Kidney (tissue), 14 donors: ENCODE results near the gene WDR73. TPM values are rescaled to one million over a fixed set of nuclear protein-coding genes. Genes with fewer than 3 reads are reported as not detected.

Source experiments
- DNase-seq, 5 donors: peaks; one replicate each; pipeline ENCODE4 v3.0.0-alpha.2; 2013 to 2020
- FAIRE-seq: peaks from 2 replicates; lab custom pipeline; 2012; peaks lifted over from hg19 to GRCh38; lab: Jason Lieb, UNC
- H3K27ac ChIP-seq, 2 donors: one replicate each; pipeline ENCODE4 v1.7.0; 2013; ENCODE audit warnings: low read depth in 2 of 2, low read length in 2 of 2, inconsistent platforms in 1 of 2
- H3K27me3 ChIP-seq: one replicate; pipeline ENCODE4 v1.7.1; 2013; ENCODE audit warnings: low read length, inconsistent platforms; ENCODE audit not compliant: control insufficient read depth, insufficient read depth
- H3K36me3 ChIP-seq, 3 donors: one replicate each; pipeline versions ENCODE4 v1.7.0 to v1.7.1; 2013; ENCODE audit warnings: low read length in 3 of 3, control low read depth in 1 of 3, inconsistent platforms in 1 of 3; ENCODE audit not compliant: insufficient read depth in 3 of 3, control insufficient read depth in 2 of 3
- H3K4me1 ChIP-seq, 3 donors: one replicate each; pipeline versions ENCODE4 v1.7.0 to v1.7.1; 2013; ENCODE audit warnings: low read length in 3 of 3, inconsistent platforms in 1 of 3, low read depth in 1 of 3; ENCODE audit not compliant: control insufficient read depth in 2 of 3, insufficient read depth in 2 of 3
- H3K4me3 ChIP-seq, 3 donors: one replicate each; pipeline versions ENCODE4 v1.7.0 to v1.8.1; 2013; ENCODE audit warnings: low read length in 3 of 3, control low read depth in 1 of 3, inconsistent platforms in 1 of 3
- H3K9ac ChIP-seq, 3 donors: one replicate each; pipeline versions ENCODE4 v1.7.0 to v1.7.1; 2013; ENCODE audit warnings: low read length in 3 of 3, control low read depth in 1 of 3, inconsistent platforms in 1 of 3
- H3K9me3 ChIP-seq, 3 donors: one replicate each; pipeline versions ENCODE4 v1.7.0 to v1.7.1; 2013; ENCODE audit warnings: low read length in 3 of 3, control low read depth in 1 of 3, inconsistent platforms in 1 of 3; ENCODE audit not compliant: control insufficient read depth in 2 of 3, insufficient read depth in 1 of 3
- intact Hi-C: fragments of 100-400 bp; cut with DNase I; formaldehyde crosslinking; loops from one replicate; pipeline ENCODE4 v1.11.1; 2022
- polyA plus RNA-seq: library from polyadenylated mRNA; stranded (reverse); fragments of 350-450 nt; fragmentation: Illumina TruSeq; extraction: RNeasy Lipid Tissue Mini Kit (QIAGEN cat#74804); gene quantifications from one replicate; pipeline ENCODE4 v1.2.3, GENCODE V29; 2014; ENCODE audit warnings: low read depth, low replicate concordance; ENCODE audit not compliant: insufficient read depth
- total RNA-seq: library from RNA; stranded (reverse); fragmentation: NEBNext Ultra II Directional; extraction: Animal tissue kit (Norgen Biotek cat#: 25700); gene quantifications from one replicate; pipeline ENCODE4 v1.2.1, GENCODE V29; 2021
- TF ChIP-seq, protein P1 (sequence below): IDR thresholded peaks from 3 replicates; pipeline ENCODE4 v1.5.1; 2012; ENCODE audit warnings: mild to moderate bottlenecking, moderate library complexity, borderline replicate concordance; ENCODE audit not compliant: insufficient read depth; ENCODE audit errors: extremely low read depth
- donor health status: control.
- donor health status: control.
- donor health status: control.
- donor health status: control.
- donor health status: control.
- donor health status: DM: yes; HTN: yes; CAD: no.
- donor health status: Normal renal cell carcinoma (clear cell type).

WDR73 gene
- total and polyA plus RNA-seq, 2 donors from 2014 or later, result 26.2 to 39.2 TPM

DNA sequence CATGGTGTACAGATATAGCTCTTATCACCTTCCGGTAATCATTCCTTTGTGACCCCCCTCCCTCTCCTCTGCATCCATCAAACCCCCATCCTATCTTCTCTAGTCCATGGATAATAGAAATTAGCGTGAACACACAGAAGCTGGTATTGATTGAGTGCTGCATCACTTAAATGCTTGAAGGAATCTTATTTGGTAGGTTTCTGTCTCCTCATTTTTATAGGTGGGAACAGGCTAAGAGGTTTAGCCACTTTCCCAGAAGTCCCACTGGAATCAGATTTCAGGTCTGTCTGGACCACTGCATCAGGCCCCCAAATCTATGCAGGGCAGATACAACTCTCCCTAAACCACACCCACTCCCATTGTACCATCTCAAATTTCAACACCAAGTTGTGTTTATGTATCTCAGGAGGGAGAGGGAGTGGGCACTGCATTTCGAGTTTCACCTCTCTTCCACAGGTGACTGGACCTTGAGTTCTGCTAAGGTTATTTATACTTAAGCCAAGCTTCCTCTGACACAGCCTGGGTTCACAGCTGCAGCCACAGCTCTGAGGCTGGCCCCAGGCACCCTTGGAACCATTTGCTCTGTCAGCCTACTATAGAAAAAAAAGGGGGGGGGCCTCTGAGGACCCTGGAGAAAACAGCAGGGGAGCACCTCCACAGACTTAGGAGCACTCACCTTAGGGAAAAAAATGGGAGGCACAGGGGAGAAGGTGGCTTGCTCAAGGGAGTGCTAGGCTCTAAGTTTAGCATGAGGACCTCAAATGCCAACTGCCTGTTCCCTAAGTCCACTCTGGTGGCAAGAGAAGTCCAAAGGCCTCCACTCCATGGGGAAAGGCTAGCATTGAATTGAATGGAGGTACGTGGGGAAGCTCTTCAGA, 6.1 kb upstream of the WDR73 start:
- peaks cover 0 to 10% (median 2%) of the 10 kb centered on the region in 3 donors for H3K4me1 ChIP-seq
- no peak overlapping the region for H3K27ac ChIP-seq
- H3K36me3 ChIP-seq, result no peaks in the 10 kb centered on the region
- FAIRE-seq, result no peak
- no peak overlapping the region for H3K9ac ChIP-seq
- intact Hi-C loops, result no loop called here
- peak in 3 of 5 donors; percentile 33 to 52 (median 51) for DNase-seq
- no peaks in the 10 kb centered on the region for H3K27me3 ChIP-seq
- TF ChIP-seq, protein P1, sequence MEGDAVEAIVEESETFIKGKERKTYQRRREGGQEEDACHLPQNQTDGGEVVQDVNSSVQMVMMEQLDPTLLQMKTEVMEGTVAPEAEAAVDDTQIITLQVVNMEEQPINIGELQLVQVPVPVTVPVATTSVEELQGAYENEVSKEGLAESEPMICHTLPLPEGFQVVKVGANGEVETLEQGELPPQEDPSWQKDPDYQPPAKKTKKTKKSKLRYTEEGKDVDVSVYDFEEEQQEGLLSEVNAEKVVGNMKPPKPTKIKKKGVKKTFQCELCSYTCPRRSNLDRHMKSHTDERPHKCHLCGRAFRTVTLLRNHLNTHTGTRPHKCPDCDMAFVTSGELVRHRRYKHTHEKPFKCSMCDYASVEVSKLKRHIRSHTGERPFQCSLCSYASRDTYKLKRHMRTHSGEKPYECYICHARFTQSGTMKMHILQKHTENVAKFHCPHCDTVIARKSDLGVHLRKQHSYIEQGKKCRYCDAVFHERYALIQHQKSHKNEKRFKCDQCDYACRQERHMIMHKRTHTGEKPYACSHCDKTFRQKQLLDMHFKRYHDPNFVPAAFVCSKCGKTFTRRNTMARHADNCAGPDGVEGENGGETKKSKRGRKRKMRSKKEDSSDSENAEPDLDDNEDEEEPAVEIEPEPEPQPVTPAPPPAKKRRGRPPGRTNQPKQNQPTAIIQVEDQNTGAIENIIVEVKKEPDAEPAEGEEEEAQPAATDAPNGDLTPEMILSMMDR, result no peak
- H3K9me3 ChIP-seq, result no peaks in the 10 kb centered on the region
- H3K4me3 ChIP-seq, result no peak overlapping the region

DNA sequence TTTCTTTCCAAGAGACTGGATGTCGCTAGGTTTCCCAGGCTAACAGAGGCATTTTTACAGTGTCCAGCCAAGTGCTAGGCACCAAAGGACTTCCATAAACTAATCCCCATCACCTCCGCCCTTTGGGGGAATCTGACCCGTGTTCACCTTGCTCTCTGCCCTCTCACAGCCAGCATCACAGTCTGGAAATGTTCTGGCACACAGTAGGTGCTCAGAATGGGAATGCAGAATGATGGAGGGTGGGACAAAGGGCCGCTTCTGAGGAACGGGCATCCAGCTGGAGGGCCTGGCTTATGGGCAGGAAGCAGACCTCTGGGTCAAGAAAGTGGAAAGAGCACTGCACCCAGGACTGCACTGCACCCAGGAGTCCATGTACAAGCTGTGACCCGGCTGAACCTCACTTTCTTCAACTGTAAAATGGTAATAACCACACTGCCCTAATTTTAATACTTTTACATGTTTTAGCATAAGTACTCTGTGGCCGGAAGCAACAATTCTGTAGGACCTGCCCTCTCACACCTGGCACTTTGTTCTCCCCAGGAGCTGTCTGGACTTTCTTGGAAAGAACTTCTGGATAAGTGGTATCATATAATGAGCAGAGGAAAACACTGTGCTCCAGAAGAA, 4.8 kb upstream of the WDR73 start:
- Histone ChIP-seq H3K4me3 (peak overlapping the region; percentile 27 to 63 (median 61)), H3K27me3 (no peaks in the 10 kb centered on the region), H3K4me1 (peaks cover 0 to 16% (median 6%) of the 10 kb centered on the region in 3 donors), H3K36me3 (no peaks in the 10 kb centered on the region), H3K9ac (peak overlapping the region in 1 of 3 donors; percentile 53), H3K27ac (no peak overlapping the region), H3K9me3 (no peaks in the 10 kb centered on the region)
- intact Hi-C loops, result no loop called here
- TF ChIP-seq, protein P1, result no peak
- DNase-seq (peak in 1 of 5 donors; percentile 54), FAIRE-seq (no peak)

GRCh38 chr15:84658080-84658787, 4.2 kb upstream of the WDR73 start, which contains the start of gene NMB:
Gene NMB, minus strand, starts transcription at chr15:84658199. Its CDS starts 47 bp downstream, at chr15:84658152.
- H3K4me1 ChIP-seq, result peaks cover 0 to 21% (median 10%) of the 10 kb centered on the region in 3 donors
- DNase-seq (peak; percentile 91 to 95 (median 92)), FAIRE-seq (no peak)
- H3K27ac ChIP-seq, result peak within 1 kb of the TSS; percentile 60 to 69
- no peaks in the 10 kb centered on the region for H3K36me3 ChIP-seq
- TF ChIP-seq, protein P1, result peak; percentile 46
- peak within 1 kb of the TSS in 2 of 3 donors; percentile 55 to 63 for H3K9ac ChIP-seq
- H3K27me3 ChIP-seq, result no peaks in the 10 kb centered on the region
- intact Hi-C loops, result no loop called here
- no peaks in the 10 kb centered on the region for H3K9me3 ChIP-seq
- peak within 1 kb of the TSS; percentile 27 to 63 (median 61) for H3K4me3 ChIP-seq
